PC-3 (cell line): Measurements from ENCODE around the gene PRELID2. TPM values are rescaled to one million over a fixed set of nuclear protein-coding genes. Genes with fewer than 3 reads are reported as not detected.

Experiments used
- ATAC-seq: fragments of 200-7000 bp; cut with Tn5 transposase; 2 replicates; pipeline ENCODE4 v1.9.1; 2020; ENCODE audit warnings: mild to moderate bottlenecking, moderate library complexity
- BruUV-seq: library from RNA; stranded (reverse); fragments of 400-500 nt; replicated peaks from 2 replicates; lab custom pipeline; 2021; lab: Mats Ljungman, UMichigan
- CTCF ChIA-PET: fragments of 300-600 bp; sonication (Branson Sonifier 250); formaldehyde crosslinking; loops from one replicate; lab custom pipeline; 2022; ENCODE audit warnings: antibody characterized with exemption; lab: Charles Lee
- POLR2A ChIA-PET: fragments of 300-600 bp; sonication (Branson Sonifier 250); formaldehyde crosslinking; loops from one replicate; lab custom pipeline; 2022; ENCODE audit warnings: antibody characterized with exemption; ENCODE audit not compliant: unreplicated experiment; lab: Charles Lee
- DNase-seq: peaks from one replicate; pipeline ENCODE4 v3.0.0-alpha.2; 2015
- H2AFZ ChIP-seq: fragments of 300-600 bp; sonication (generic); 2 replicates; pipeline ENCODE4 v1.6.0; 2016; ENCODE audit warnings: antibody characterized with exemption, low read length
- H3F3A ChIP-seq: fragments of 300-600 bp; sonication (generic); one replicate; pipeline ENCODE4 v1.6.0; 2017; ENCODE audit warnings: antibody characterized with exemption, low read length, control low read depth, mild to moderate bottlenecking; ENCODE audit not compliant: unreplicated experiment
- H3K27ac ChIP-seq: fragments of 300-600 bp; sonication (generic); 2 replicates; pipeline ENCODE4 v1.5.1; 2016; ENCODE audit warnings: mild to moderate bottlenecking, low read length
- H3K27me3 ChIP-seq: fragments of 300-600 bp; sonication (generic); 2 replicates; pipeline ENCODE4 v1.6.1; 2016; ENCODE audit warnings: low read length, mixed read lengths
- H3K36me3 ChIP-seq: fragments of 300-600 bp; sonication (generic); 2 replicates; pipeline ENCODE4 v1.6.1; 2016; ENCODE audit warnings: low read depth, mixed run types, low read length, mixed read lengths
- H3K4me1 ChIP-seq: fragments of 300-600 bp; sonication (generic); 2 replicates; pipeline ENCODE4 v1.5.1; 2016; ENCODE audit warnings: low read length; ENCODE audit not compliant: insufficient read depth
- H3K4me2 ChIP-seq: fragments of 300-600 bp; sonication (generic); 2 replicates; pipeline ENCODE4 v1.6.0; 2016; ENCODE audit warnings: low read length
- H3K4me3 ChIP-seq: fragments of 300-600 bp; sonication (generic); 2 replicates; pipeline ENCODE4 v1.5.1; 2016; ENCODE audit warnings: mild to moderate bottlenecking, low read length, mixed read lengths
- H3K79me2 ChIP-seq: fragments of 300-600 bp; sonication (generic); 2 replicates; pipeline ENCODE4 v1.6.1; 2017; ENCODE audit warnings: low read length, mixed read lengths
- H3K9ac ChIP-seq: fragments of 300-600 bp; sonication (generic); 2 replicates; pipeline ENCODE4 v1.6.0; 2016; ENCODE audit warnings: mild to moderate bottlenecking, low read length
- H3K9me2 ChIP-seq: fragments of 300-600 bp; sonication (generic); replicated peaks from 2 replicates; pipeline ENCODE4 v1.6.1; 2016; ENCODE audit warnings: mixed run types, low read length, mixed read lengths
- H3K9me3 ChIP-seq: fragments of 300-600 bp; sonication (generic); 2 replicates; pipeline ENCODE4 v1.6.1; 2016; ENCODE audit warnings: low read length, mixed read lengths
- H4K20me1 ChIP-seq: fragments of 300-600 bp; sonication (generic); 2 replicates; pipeline ENCODE4 v1.6.1; 2016; ENCODE audit warnings: low read length, mixed read lengths
- EZH2 ChIP-seq: fragments of 300-600 bp; sonication (generic); IDR thresholded peaks from one replicate; pipeline ENCODE4 v1.6.1; 2017; ENCODE audit warnings: antibody characterized with exemption, mild to moderate bottlenecking, low read length; ENCODE audit not compliant: unreplicated experiment
- EZH2phosphoT487 ChIP-seq: fragments of 300-600 bp; sonication (generic); IDR thresholded peaks from 2 replicates; pipeline ENCODE4 v1.6.1; 2018; ENCODE audit warnings: mild to moderate bottlenecking, antibody characterized with exemption, low read length, borderline replicate concordance
- intact Hi-C: fragments of 100-400 bp; cut with micrococcal nuclease; formaldehyde crosslinking; loops from 2 replicates; pipeline ENCODE4 v1.9.0; 2023
- total RNA-seq: library from RNA; depleted of rRNA; stranded (reverse); fragments of >200 nt; gene quantifications from 2 replicates; pipeline ENCODE4 v1.2.3, GENCODE V29; 2014
- TF ChIP-seq, protein P1 (sequence below): fragments of 300-600 bp; sonication (generic); conservative IDR thresholded peaks from 2 replicates; pipeline ENCODE4 v1.5.1; 2017; ENCODE audit warnings: antibody characterized with exemption, low read depth, mild to moderate bottlenecking, low read length

PRELID2 gene
- total RNA-seq, 1 experiment from 2014 or later, result 23.7 TPM

DNA sequence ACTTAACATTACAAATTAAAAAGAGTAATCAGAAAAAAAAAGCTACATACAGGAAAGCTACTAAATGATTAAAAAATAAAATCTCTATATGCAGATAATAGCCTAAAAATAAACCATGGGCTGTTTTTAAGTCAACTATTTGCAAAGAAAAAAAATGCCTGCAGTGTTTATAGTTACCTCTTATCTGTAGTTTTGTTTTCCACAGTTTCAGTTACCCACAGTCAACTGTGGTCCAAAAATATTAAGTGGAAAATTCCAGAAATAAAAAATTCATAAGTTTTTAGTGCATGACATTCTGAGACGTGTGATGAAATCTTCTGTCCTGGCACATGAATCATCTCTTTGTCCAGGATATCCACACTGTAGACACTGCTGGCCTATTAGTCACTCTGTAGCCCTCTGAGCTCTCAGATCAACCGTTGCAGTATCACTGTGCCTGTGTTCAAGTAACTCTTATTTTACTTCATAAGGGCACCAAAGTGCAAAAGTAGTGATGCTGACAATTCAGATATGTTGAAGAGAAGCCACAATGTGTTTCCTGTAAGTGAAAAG, 59.2 kb downstream of the PRELID2 start:
- Histone ChIP-seq H3K9me2 (no peaks in the 10 kb centered on the region), H3K9me3 (no peaks in the 10 kb centered on the region), H2AFZ (no peak overlapping the region), H3K4me1 (peaks cover 12% of the 10 kb centered on the region), H3K27me3 (no peaks in the 10 kb centered on the region), H4K20me1 (no peaks in the 10 kb centered on the region), H3K36me3 (no peaks in the 10 kb centered on the region), H3K27ac (peak overlapping the region; percentile 24; the same call in 1 of the 2 replicates), H3F3A (no peaks in the 10 kb centered on the region), H3K4me3 (no peak overlapping the region), H3K79me2 (no peaks in the 10 kb centered on the region), H3K4me2 (no peak overlapping the region), H3K9ac (no peak overlapping the region)
- intact Hi-C loops, result no loop called here
- ChIA-PET CTCF (no interaction called here), POLR2A (interaction anchor here (0.6 to 0.7 kb wide), 2 partner anchors 15 to 18 kb away, joined by 5 to 6 read pairs; no protein-coding TSS in a partner anchor)
- BruUV-seq, result no TSS peak
- DNase-seq, result peak; percentile 77
- ATAC-seq, result peak; percentile 100
- TF ChIP-seq EZH2, result no peak

DNA sequence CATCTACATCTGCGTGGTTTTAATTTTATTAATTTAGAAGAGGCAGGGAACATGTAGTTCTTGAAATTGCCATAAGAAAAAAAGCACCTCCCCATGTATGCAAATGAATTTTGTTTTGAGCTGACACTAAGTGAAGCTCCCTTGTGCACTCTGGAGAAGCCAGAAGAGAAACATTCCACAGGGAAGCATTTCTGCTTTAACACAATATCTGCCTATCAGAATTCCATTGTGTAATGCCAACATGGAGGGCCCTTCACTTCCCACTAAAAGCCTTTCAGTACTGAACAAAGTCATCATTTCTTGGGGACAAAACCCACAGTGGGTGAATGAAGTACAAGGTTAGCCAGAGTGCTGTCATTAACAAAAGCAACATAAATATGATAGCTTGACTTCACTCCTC, 59.7 kb downstream of the PRELID2 start:
- BruUV-seq, result no TSS peak
- ATAC-seq, result no peak
- Histone ChIP-seq H4K20me1 (no peaks in the 10 kb centered on the region), H2AFZ (no peak overlapping the region), H3K4me2 (no peak overlapping the region), H3K4me1 (peaks cover 12% of the 10 kb centered on the region), H3K27ac (peak overlapping the region; percentile 24; the same call in 1 of the 2 replicates), H3K9me3 (no peaks in the 10 kb centered on the region), H3K9ac (no peak overlapping the region), H3K4me3 (no peak overlapping the region), H3K27me3 (no peaks in the 10 kb centered on the region), H3K36me3 (no peaks in the 10 kb centered on the region), H3K79me2 (no peaks in the 10 kb centered on the region), H3K9me2 (no peaks in the 10 kb centered on the region), H3F3A (no peaks in the 10 kb centered on the region)
- intact Hi-C loops, result no loop called here
- no peak for TF ChIP-seq EZH2
- TF ChIP-seq, protein P1, sequence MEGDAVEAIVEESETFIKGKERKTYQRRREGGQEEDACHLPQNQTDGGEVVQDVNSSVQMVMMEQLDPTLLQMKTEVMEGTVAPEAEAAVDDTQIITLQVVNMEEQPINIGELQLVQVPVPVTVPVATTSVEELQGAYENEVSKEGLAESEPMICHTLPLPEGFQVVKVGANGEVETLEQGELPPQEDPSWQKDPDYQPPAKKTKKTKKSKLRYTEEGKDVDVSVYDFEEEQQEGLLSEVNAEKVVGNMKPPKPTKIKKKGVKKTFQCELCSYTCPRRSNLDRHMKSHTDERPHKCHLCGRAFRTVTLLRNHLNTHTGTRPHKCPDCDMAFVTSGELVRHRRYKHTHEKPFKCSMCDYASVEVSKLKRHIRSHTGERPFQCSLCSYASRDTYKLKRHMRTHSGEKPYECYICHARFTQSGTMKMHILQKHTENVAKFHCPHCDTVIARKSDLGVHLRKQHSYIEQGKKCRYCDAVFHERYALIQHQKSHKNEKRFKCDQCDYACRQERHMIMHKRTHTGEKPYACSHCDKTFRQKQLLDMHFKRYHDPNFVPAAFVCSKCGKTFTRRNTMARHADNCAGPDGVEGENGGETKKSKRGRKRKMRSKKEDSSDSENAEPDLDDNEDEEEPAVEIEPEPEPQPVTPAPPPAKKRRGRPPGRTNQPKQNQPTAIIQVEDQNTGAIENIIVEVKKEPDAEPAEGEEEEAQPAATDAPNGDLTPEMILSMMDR, result no peak
- TF ChIP-seq EZH2phosphoT487, result no peak
- ChIA-PET POLR2A (interaction anchor here (0.7 kb wide), 1 partner anchor 14 kb away, joined by 6 read pairs; no protein-coding TSS in a partner anchor), CTCF (no interaction called here)
- DNase-seq, result no peak

DNA sequence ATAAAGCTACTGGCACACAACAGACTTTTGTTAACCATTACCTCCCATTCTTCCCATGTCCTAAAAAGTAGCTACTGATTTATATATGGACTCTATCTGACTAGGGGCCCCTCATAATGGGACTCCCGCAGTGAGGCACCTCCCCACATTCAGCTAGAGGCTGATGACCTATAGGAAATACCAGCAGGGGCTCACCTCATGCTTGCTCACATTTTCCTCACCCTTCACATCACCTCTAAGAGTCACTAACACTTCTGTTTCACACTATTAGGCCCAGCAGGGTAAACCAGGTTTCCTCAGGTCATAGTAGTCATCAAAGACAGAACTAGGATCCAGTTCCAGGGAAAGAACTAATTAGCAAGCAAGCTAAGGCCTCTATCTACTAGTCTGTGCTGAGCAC, 60.7 kb downstream of the PRELID2 start:
- H4K20me1 ChIP-seq, result no peaks in the 10 kb centered on the region
- H3K36me3 ChIP-seq, result no peaks in the 10 kb centered on the region
- H3K9me2 ChIP-seq, result no peaks in the 10 kb centered on the region
- POLR2A ChIA-PET, result no interaction called here
- intact Hi-C loops, result no loop called here
- H3F3A ChIP-seq, result no peaks in the 10 kb centered on the region
- CTCF ChIA-PET, result no interaction called here
- BruUV-seq, result no TSS peak
- ATAC-seq (no peak), DNase-seq (no peak)
- no peak overlapping the region for H3K4me2 ChIP-seq
- H3K79me2 ChIP-seq, result no peaks in the 10 kb centered on the region
- H2AFZ ChIP-seq, result no peak overlapping the region
- no peak overlapping the region for H3K9ac ChIP-seq
- no peaks in the 10 kb centered on the region for H3K27me3 ChIP-seq
- peaks cover 12% of the 10 kb centered on the region for H3K4me1 ChIP-seq
- no peaks in the 10 kb centered on the region for H3K9me3 ChIP-seq
- TF ChIP-seq, protein P1, result no peak
- TF ChIP-seq EZH2phosphoT487 (no peak), EZH2 (no peak)
- H3K27ac ChIP-seq, result no peak overlapping the region
- no peak overlapping the region for H3K4me3 ChIP-seq
